Stimulated activated CD4-positive, alpha-beta T cell treated with anti-CD3 and anti-CD28 coated beads, Interleukin-4, amount 100 ng/mL, for 24 hours (primary cell): ENCODE results near the gene FCGR1A.
"Not testable (repeated sequence)": the region's sequence is repeated elsewhere in the genome, so short reads cannot be mapped to it uniquely, and the experiment has no call there.

ENCODE experiments used
- DNase-seq: peaks from one replicate; pipeline ENCODE4 v3.0.0-alpha.2; 2020

Gene FCGR1A

DNA sequence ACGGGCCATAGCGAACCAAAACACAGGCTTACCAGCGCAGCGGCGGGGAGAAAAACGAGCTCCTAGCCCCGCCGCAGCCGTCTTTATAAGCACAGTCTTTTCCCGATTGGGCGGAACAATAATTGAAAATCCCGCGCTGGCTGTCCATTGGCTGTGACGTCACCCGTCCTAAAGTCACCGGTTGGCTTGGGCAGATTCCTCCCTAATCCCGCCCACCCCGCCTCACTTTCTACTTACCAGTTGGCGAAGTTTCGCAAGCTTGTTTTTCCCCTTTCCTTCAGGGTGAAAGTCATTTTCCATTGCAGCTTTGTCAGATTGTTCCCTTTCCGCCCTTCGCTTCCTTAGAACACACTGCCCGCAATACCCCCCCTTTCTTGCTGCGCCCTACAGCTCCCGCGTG, 58.7 kb downstream of the FCGR1A start:
- not testable (repeated sequence) for DNase-seq
